Ishikawa (cell line): ENCODE data around the gene SNAP25.
A peak's percentile ranks its signal among the peaks of the same experiment; 100 is the strongest.

Experiments
- CEBPB ChIP-seq: IDR thresholded peaks from 2 replicates; pipeline ENCODE4 v1.6.1; 2012
- CREB1 ChIP-seq: IDR thresholded peaks from 2 replicates; pipeline ENCODE4 v1.6.1; 2012; ENCODE audit warnings: low read depth
- EGR1 ChIP-seq: IDR thresholded peaks from 2 replicates; pipeline ENCODE4 v1.6.1; 2012
- EP300 ChIP-seq: IDR thresholded peaks from 2 replicates; pipeline ENCODE4 v1.6.1; 2012; ENCODE audit warnings: borderline replicate concordance
- FOXM1 ChIP-seq: IDR thresholded peaks from 2 replicates; pipeline ENCODE4 v1.6.1; 2012; ENCODE audit warnings: low read depth, borderline replicate concordance
- MAX ChIP-seq: IDR thresholded peaks from 2 replicates; pipeline ENCODE4 v1.6.1; 2012
- NFIC ChIP-seq: IDR thresholded peaks from 2 replicates; pipeline ENCODE4 v1.6.1; 2012
- RAD21 ChIP-seq: IDR thresholded peaks from 2 replicates; pipeline ENCODE4 v1.6.1; 2012; ENCODE audit warnings: low read depth
- REST ChIP-seq: IDR thresholded peaks from 2 replicates; pipeline ENCODE4 v1.6.1; 2012; ENCODE audit warnings: low read depth, mild to moderate bottlenecking
- TAF1 ChIP-seq: IDR thresholded peaks from 2 replicates; pipeline ENCODE4 v1.6.1; 2012; ENCODE audit warnings: low read depth, mild to moderate bottlenecking
- TCF12 ChIP-seq: IDR thresholded peaks from 2 replicates; pipeline ENCODE4 v1.6.1; 2012; ENCODE audit warnings: low read depth
- TEAD4 ChIP-seq: IDR thresholded peaks from 2 replicates; pipeline ENCODE4 v1.6.1; 2012
- USF1 ChIP-seq: IDR thresholded peaks from 2 replicates; pipeline ENCODE4 v1.6.1; 2012
- YY1 ChIP-seq: IDR thresholded peaks from 2 replicates; pipeline ENCODE4 v1.6.1; 2012; ENCODE audit warnings: low read depth
- ZBTB7A ChIP-seq: IDR thresholded peaks from 2 replicates; pipeline ENCODE4 v1.6.1; 2012; ENCODE audit warnings: low read depth

The SNAP25 gene

GRCh38 chr20:10330071-10330470 is 111.4 kb downstream of the SNAP25 start:
- no peak for TF ChIP-seq USF1
- no peak for TF ChIP-seq TEAD4
- TF ChIP-seq NFIC, result no peak
- TF ChIP-seq ZBTB7A, result no peak
- TF ChIP-seq TAF1, result no peak
- TF ChIP-seq RAD21, result no peak
- TF ChIP-seq REST, result no peak
- TF ChIP-seq CEBPB, result no peak

- TF ChIP-seq YY1 (no peak), NFIC (no peak), CEBPB (no peak), RAD21 (no peak), CREB1 (no peak)
Observed at GRCh38 chr20:10332656-10333415, 114.2 kb downstream of the SNAP25 start.

GRCh38 chr20:10336959-10337729 is 118.5 kb downstream of the SNAP25 start:
- TF ChIP-seq CEBPB (peak; percentile 72), ZBTB7A (no peak)

- TF ChIP-seq TEAD4 (no peak), TCF12 (no peak), ZBTB7A (no peak), USF1 (no peak), EP300 (no peak), CEBPB (no peak), REST (no peak), CREB1 (no peak), TAF1 (no peak), EGR1 (no peak), FOXM1 (no peak), RAD21 (no peak), YY1 (no peak), NFIC (no peak), MAX (no peak)
Observed at GRCh38 chr20:10338426-10339180, 120.0 kb downstream of the SNAP25 start.

- TF ChIP-seq CREB1 (no peak), TEAD4 (no peak), ZBTB7A (no peak), RAD21 (no peak), CEBPB (no peak), MAX (no peak), TCF12 (no peak), YY1 (no peak), EP300 (no peak), TAF1 (no peak)
Observed at GRCh38 chr20:10339609-10340008, 121.0 kb downstream of the SNAP25 start.

GRCh38 chr20:10342152-10342551 is 123.5 kb downstream of the SNAP25 start:
- no peak for TF ChIP-seq CEBPB
- no peak for TF ChIP-seq FOXM1
- TF ChIP-seq MAX, result no peak
- TF ChIP-seq REST, result no peak
- TF ChIP-seq USF1, result no peak
- no peak for TF ChIP-seq YY1
- no peak for TF ChIP-seq NFIC
- TF ChIP-seq ZBTB7A, result no peak
- no peak for TF ChIP-seq TAF1
- no peak for TF ChIP-seq TCF12
